Activated naive CD8-positive, alpha-beta T cell (primary cell): ENCODE data around the gene BRF1.

Source experiments
- H3K27ac Mint-ChIP-seq: one replicate; pipeline ENCODE4 v1.8.0; 2021; ENCODE audit warnings: mixed read lengths
- H3K27me3 Mint-ChIP-seq: one replicate; pipeline ENCODE4 v1.8.0; 2021; ENCODE audit warnings: mixed read lengths
- H3K36me3 Mint-ChIP-seq: one replicate; pipeline ENCODE4 v1.8.0; 2021; ENCODE audit warnings: mixed read lengths
- H3K4me1 Mint-ChIP-seq: one replicate; pipeline ENCODE4 v1.8.0; 2021; ENCODE audit warnings: low read depth, mixed read lengths
- H3K4me3 Mint-ChIP-seq: one replicate; pipeline ENCODE4 v1.8.0; 2021; ENCODE audit warnings: mild to moderate bottlenecking, mixed read lengths
- H3K9me3 Mint-ChIP-seq: one replicate; pipeline ENCODE4 v1.8.0; 2021; ENCODE audit warnings: low read depth, mixed read lengths

BRF1 gene

GRCh38 chr14:105206873-105207272, 93.9 kb downstream of the BRF1 start:
- peaks cover 9% of the 10 kb centered on the region for H3K4me1 Mint-ChIP-seq
- H3K27me3 Mint-ChIP-seq: no peaks in the 10 kb centered on the region
- H3K4me3 Mint-ChIP-seq: no peak overlapping the region
- no peak overlapping the region for H3K27ac Mint-ChIP-seq
- no peaks in the 10 kb centered on the region for H3K36me3 Mint-ChIP-seq
- no peaks in the 10 kb centered on the region for H3K9me3 Mint-ChIP-seq

DNA sequence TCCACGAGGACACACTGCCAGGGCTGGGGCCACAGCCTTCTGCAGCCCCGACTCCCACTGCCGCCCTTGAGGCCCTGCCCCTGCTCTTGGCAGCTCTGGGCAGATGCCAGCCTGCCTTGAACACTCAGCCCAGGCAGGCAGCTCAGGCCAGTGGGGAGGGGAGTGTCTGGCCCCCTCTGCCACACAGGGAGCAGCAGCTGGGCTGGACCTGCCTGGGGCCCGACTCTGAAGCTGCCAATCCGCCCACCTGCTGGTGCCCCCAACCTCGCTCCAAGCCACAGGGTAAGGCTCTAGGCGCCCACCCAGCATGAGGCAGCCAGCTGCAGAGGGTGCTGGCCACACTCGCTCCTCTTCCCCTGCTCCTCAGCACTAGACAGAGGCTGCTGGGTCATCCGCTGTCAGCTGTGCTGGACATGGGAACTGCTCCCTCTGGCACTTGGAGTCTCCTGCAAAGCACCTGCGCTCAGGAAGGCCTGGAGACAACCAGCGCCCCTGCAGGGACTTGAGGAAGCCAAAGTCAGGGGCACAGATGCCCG, 95.1 kb downstream of the BRF1 start:
- no peaks in the 10 kb centered on the region for H3K27me3 Mint-ChIP-seq
- H3K36me3 Mint-ChIP-seq: no peaks in the 10 kb centered on the region
- H3K9me3 Mint-ChIP-seq: no peaks in the 10 kb centered on the region
- no peak overlapping the region for H3K4me3 Mint-ChIP-seq
- H3K4me1 Mint-ChIP-seq: peaks cover 12% of the 10 kb centered on the region
- no peak overlapping the region for H3K27ac Mint-ChIP-seq

DNA sequence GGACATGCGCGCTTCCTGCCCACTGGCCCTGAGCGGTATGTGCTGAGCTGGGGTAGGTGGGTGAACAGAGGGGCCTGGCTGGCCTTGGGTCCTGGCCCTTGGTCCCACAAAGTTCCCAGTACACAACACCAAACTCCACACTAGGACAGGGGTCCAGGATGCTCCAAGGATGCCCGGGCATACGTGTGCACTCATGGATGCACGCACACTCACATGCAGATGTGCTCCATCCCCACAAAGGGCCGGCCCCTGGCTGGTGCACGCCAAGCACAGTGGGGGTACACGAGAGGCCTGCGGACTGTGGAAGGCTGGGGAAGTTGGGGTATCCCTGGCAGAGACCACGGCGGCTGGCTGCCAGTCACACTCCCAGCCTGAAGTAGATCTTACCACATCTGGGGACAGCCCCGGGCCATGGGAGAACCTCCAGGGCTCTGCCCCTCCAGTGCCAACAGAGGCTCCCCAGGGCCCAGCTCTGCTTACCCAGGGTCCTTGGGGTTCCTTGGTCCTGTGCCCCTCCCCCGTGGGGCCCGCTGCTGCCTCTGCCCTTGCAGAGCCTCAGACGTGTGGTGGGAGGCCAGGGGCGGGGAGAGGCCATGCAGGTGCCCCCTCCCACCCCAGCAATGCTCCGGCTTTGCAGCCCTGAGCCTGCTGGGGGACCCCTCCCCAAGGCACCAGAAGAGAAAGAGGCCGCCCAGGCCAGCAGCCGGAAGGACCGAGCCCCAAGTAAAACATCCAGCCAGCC, 95.7 kb downstream of the BRF1 start:
- Mint-ChIP-seq H3K4me3 (no peak overlapping the region), H3K36me3 (no peaks in the 10 kb centered on the region), H3K27me3 (no peaks in the 10 kb centered on the region), H3K9me3 (no peaks in the 10 kb centered on the region), H3K27ac (no peak overlapping the region), H3K4me1 (peaks cover 12% of the 10 kb centered on the region)

GRCh38 chr14:105204206-105204930, 96.4 kb downstream of the BRF1 start:
- no peak overlapping the region for H3K4me3 Mint-ChIP-seq
- no peaks in the 10 kb centered on the region for H3K9me3 Mint-ChIP-seq
- H3K27me3 Mint-ChIP-seq: no peaks in the 10 kb centered on the region
- no peaks in the 10 kb centered on the region for H3K36me3 Mint-ChIP-seq
- H3K4me1 Mint-ChIP-seq: peaks cover 12% of the 10 kb centered on the region
- H3K27ac Mint-ChIP-seq: no peak overlapping the region

DNA sequence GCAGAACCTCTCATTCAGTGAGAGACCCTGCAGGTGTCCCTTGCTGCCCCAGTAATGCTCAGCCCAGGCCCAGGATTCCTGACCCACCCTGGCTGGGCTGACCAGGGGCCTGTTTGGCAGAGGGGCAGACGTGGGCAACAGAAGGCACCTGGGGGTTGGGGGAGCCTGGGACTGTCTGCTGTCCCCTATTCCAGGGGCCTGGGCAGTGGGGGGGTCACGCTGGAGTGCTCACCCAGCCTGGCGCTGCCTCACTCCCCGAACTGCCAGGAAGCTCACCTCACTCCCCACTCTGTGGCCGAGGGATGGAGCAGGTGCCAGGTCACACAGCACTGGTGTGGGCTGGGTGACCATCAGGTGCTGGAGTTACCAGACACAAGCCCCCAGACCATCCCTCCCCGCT, 97.1 kb downstream of the BRF1 start:
- Mint-ChIP-seq H3K4me3 (no peak overlapping the region), H3K9me3 (no peaks in the 10 kb centered on the region), H3K36me3 (no peaks in the 10 kb centered on the region), H3K27me3 (peaks cover 2% of the 10 kb centered on the region), H3K4me1 (peaks cover 12% of the 10 kb centered on the region), H3K27ac (no peak overlapping the region)

- Mint-ChIP-seq H3K27me3 (peaks cover 4% of the 10 kb centered on the region), H3K4me3 (no peak overlapping the region), H3K27ac (no peak overlapping the region), H3K9me3 (no peaks in the 10 kb centered on the region), H3K4me1 (peaks cover 12% of the 10 kb centered on the region), H3K36me3 (no peaks in the 10 kb centered on the region)
Measured at GRCh38 chr14:105203057-105203531, 97.7 kb downstream of the BRF1 start.

- Mint-ChIP-seq H3K27me3 (peaks cover 5% of the 10 kb centered on the region), H3K9me3 (no peaks in the 10 kb centered on the region), H3K36me3 (no peaks in the 10 kb centered on the region), H3K27ac (no peak overlapping the region), H3K4me1 (peaks cover 12% of the 10 kb centered on the region), H3K4me3 (no peak overlapping the region)
Measured at GRCh38 chr14:105201925-105202513, 98.8 kb downstream of the BRF1 start.

DNA sequence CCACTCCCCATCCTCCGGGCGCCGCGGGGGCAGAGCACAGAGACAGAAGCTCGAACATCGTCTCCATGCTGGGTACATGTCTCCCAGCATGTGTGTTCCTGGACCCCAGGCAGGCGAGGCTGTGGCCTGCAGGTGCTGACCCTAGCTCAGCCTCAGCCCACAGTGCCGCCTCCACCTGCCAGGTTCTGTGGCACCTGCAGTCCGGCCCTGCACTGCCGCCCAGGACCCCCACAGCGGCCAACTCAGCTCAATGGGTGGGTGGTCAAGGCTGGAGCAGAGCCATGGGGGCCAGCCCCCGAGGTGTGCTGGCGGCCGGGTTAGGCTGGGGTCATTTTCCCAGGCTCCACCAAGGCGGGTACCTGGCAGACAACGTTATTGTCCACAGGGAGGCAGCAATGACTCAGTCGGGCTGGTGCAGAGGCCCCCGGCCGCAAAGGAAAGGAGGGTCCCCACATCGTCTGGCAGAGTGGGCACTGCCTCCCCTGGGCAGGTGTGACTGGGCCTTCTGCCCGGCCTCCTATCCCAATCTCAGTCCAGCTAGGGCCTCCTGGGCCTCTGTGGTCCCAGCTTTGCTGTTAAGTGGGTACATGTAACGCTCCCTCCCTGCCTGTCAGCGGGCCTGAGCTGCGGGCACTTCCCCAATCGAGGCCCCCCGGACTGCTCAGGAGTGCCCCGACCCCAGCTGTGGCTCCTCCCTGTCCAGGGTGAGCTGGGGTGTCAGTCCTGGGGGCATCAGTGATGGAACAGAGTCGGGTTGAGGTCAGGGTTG, 99.5 kb downstream of the BRF1 start:
- H3K9me3 Mint-ChIP-seq: no peaks in the 10 kb centered on the region
- H3K4me1 Mint-ChIP-seq: peaks cover 12% of the 10 kb centered on the region
- H3K4me3 Mint-ChIP-seq: no peak overlapping the region
- peaks cover 5% of the 10 kb centered on the region for H3K27me3 Mint-ChIP-seq
- no peaks in the 10 kb centered on the region for H3K36me3 Mint-ChIP-seq
- no peak overlapping the region for H3K27ac Mint-ChIP-seq

DNA sequence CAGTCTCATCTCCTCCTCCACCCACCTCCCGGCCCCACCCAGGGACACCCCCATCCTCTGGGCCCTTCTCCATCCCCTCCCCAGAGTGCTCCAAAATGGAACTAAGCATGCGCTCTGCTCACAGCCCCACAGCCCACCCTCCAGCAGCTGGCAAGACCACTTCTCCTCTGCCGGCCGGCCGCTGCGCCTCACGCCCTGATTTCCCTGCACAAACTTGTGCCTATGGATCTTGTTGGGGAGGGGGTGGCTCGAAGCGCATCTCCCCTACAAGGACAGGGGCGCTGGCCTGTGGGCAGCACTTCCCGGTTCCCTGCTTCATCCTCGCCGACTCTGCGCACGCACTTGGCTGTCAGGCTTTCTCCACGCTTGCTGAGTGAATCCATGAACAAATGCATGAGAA, 100.2 kb downstream of the BRF1 start:
- Mint-ChIP-seq H3K27ac (no peak overlapping the region), H3K27me3 (peaks cover 5% of the 10 kb centered on the region), H3K4me3 (no peak overlapping the region), H3K9me3 (no peaks in the 10 kb centered on the region), H3K36me3 (no peaks in the 10 kb centered on the region), H3K4me1 (peaks cover 15% of the 10 kb centered on the region)

DNA sequence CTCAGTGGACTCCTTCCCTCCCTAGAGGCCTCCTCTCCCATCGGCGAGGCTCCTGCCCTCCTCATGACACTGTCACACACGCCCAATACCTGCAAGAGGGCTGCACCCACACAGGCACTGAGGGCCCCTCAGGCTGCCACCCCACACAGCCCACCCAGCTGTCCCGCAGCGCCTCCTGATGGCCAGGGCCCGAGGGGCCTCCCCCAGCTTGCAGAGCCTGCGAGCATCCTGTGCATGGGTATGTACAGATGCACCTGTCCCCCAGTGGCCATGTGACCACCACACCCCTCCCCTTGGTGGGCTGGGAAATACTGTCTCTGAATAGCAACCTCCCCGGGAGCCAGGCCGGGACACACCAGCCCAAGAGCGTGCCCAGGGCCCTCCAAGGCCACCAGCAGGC, 100.7 kb downstream of the BRF1 start:
- Mint-ChIP-seq H3K9me3 (no peaks in the 10 kb centered on the region), H3K27me3 (peaks cover 5% of the 10 kb centered on the region), H3K27ac (no peak overlapping the region), H3K36me3 (no peaks in the 10 kb centered on the region), H3K4me1 (peaks cover 19% of the 10 kb centered on the region), H3K4me3 (no peak overlapping the region)

DNA sequence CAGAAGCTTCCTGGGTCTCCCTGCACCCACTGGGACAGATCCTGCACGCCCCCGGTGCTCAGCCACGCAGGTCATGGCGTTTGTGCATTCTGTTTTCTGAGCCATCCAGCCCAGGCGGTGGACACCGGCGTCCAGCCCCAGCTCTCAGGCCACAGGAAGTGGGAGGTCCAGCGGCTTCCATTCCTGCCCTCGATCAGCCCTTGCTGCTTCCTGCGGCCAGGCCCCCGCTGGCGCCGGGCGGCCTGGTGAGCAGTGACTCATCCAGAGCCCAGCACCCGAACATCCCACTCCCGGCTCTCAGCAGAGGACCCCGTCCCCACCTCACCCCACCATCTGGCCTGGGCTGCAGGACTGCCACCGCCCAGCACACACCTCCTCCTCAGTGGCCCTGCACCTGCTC, 101.7 kb downstream of the BRF1 start:
- peaks cover 10% of the 10 kb centered on the region for H3K27me3 Mint-ChIP-seq
- H3K9me3 Mint-ChIP-seq: no peaks in the 10 kb centered on the region
- no peak overlapping the region for H3K27ac Mint-ChIP-seq
- no peaks in the 10 kb centered on the region for H3K36me3 Mint-ChIP-seq
- no peak overlapping the region for H3K4me3 Mint-ChIP-seq
- H3K4me1 Mint-ChIP-seq: peaks cover 27% of the 10 kb centered on the region

GRCh38 chr14:105198588-105198987, 102.2 kb downstream of the BRF1 start:
- no peak overlapping the region for H3K4me3 Mint-ChIP-seq
- peaks cover 32% of the 10 kb centered on the region for H3K4me1 Mint-ChIP-seq
- no peaks in the 10 kb centered on the region for H3K36me3 Mint-ChIP-seq
- H3K9me3 Mint-ChIP-seq: no peaks in the 10 kb centered on the region
- no peak overlapping the region for H3K27ac Mint-ChIP-seq
- H3K27me3 Mint-ChIP-seq: peaks cover 10% of the 10 kb centered on the region

DNA sequence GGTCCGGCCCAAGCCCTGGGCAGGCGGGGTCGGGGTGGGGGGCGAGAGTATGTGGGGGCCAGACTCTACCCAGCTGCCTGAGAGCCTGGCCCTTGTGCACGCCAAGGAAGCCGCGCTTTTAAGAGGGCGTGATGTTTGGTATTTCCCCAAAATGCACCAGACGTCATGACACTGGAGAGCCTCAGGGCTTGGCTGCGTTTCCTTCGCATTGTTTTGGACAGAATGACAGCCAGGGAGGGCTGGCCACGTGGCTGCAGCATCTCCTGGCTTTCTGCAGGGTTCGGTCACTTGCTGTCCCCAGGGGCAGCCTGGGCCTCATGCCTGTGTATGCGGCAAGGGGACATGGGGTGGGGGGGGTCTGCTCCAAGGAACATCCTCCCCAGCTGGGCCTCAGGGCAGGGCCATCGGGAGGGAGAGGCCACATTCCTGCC, 103.6 kb downstream of the BRF1 start:
- Mint-ChIP-seq H3K9me3 (no peaks in the 10 kb centered on the region), H3K4me1 (peaks cover 28% of the 10 kb centered on the region), H3K27ac (no peak overlapping the region), H3K4me3 (no peak overlapping the region), H3K27me3 (peaks cover 10% of the 10 kb centered on the region), H3K36me3 (no peaks in the 10 kb centered on the region)

DNA sequence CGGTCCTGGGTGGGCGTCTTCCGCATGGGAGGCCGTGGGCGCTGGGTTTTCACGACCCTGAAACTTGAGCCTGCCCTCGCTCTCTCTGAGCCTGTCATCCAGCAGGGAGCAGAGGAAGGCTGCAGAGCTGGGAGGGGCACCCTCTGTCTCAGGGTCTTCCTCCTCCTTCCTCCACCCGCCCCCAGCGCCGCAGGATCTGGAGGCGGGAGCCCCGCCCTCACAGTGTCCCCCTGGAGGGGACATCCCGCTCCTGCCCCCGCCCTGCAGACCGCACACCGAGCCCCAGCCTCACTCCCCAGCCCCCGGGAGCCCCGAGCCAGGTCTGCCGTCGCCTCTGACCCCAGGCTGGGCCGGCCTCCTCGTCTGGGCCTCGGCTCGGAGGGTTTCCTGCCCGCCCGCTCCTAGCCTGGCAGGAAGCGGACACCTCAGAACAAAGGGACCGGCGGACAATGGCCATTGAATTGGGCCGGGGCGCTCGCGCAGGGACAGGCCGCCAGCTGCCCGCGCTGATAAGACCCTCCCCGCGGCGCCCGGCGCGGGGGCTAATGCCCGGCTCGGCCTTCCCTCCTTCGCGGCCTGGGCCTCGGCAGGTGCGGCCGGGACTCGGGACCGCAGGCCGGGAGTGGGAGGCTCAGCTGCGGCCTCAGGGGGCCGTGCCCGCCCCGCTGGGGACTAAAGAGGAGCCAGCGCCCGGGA, 104.4 kb downstream of the BRF1 start:
- Mint-ChIP-seq H3K27me3 (peaks cover 10% of the 10 kb centered on the region), H3K27ac (no peak overlapping the region), H3K9me3 (no peaks in the 10 kb centered on the region), H3K36me3 (no peaks in the 10 kb centered on the region), H3K4me3 (no peak overlapping the region), H3K4me1 (peaks cover 22% of the 10 kb centered on the region)
